HEK293 (cell line): Measurements from ENCODE around the gene AP2A1.

Experiments
- CTCF ChIA-PET: fragments of 350-600 bp; formaldehyde crosslinking; extraction: SDS; loops from one replicate; lab custom pipeline; 2021; ENCODE audit warnings: antibody characterized with exemption; lab: Yijun Ruan, JAX
- POLR2A ChIA-PET: fragments of 300-600 bp; formaldehyde crosslinking; extraction: SDS; loops from one replicate; lab custom pipeline; 2020; ENCODE audit warnings: antibody characterized with exemption, inconsistent platforms; lab: Yijun Ruan, JAX
- H3K27ac ChIP-seq: fragments of 200-500 bp; sonication (Bioruptor generic); 2 replicates; pipeline ENCODE4 v1.5.1; 2014; ENCODE audit warnings: low read depth, low read length, control low read depth, inconsistent platforms; ENCODE audit errors: extremely low read depth
- H3K36me3 ChIP-seq, 2 experiments: fragments of 200-500 bp in 1 of 2; sonication (Bioruptor generic) in 1 of 2; 1 replicate in 1 of 2; 2 replicates in 1 of 2; pipeline ENCODE4 v1.5.1; 2014 to 2017; ENCODE audit warnings: inconsistent platforms in 2 of 2, low read length in 2 of 2; ENCODE audit not compliant: control insufficient read depth in 2 of 2, insufficient read depth in 1 of 2
- H3K4me1 ChIP-seq: fragments of 200-500 bp; sonication (Bioruptor generic); 2 replicates; pipeline ENCODE4 v1.5.1; 2014; ENCODE audit warnings: mild to moderate bottlenecking, low read length, inconsistent platforms; ENCODE audit not compliant: control insufficient read depth, insufficient read depth
- H3K4me3 ChIP-seq: 2 replicates; pipeline ENCODE4 v1.5.1; 2011; ENCODE audit warnings: low read depth, mild to moderate bottlenecking, control low read depth, low read length, moderate library complexity
- H3K9me3 ChIP-seq: fragments of 200-500 bp; sonication (Bioruptor generic); 2 replicates; pipeline ENCODE4 v1.5.1; 2014; ENCODE audit warnings: low read depth, low read length, inconsistent platforms; ENCODE audit not compliant: control insufficient read depth, insufficient read depth
- GLIS2 ChIP-seq: fragments of 450-650 bp; formaldehyde crosslinking; IDR thresholded peaks from 2 replicates; pipeline ENCODE4 v1.5.1; 2016; ENCODE audit warnings: missing biosample characterization, missing genetic modification characterization
- HOXD13 ChIP-seq: sonication (generic); formaldehyde crosslinking; IDR thresholded peaks from 2 replicates; pipeline ENCODE4 v1.8.0; 2022; ENCODE audit warnings: missing genetic modification reagents, borderline replicate concordance
- OVOL3 ChIP-seq: fragments of 450-650 bp; formaldehyde crosslinking; IDR thresholded peaks from 2 replicates; pipeline ENCODE4 v1.5.1; 2016; ENCODE audit warnings: missing biosample characterization, missing genetic modification characterization
- RBAK ChIP-seq: fragments of 450-650 bp; formaldehyde crosslinking; IDR thresholded peaks from 2 replicates; pipeline ENCODE4 v1.5.1; 2016; ENCODE audit warnings: missing biosample characterization, missing genetic modification characterization
- ZBTB17 ChIP-seq: fragments of 450-650 bp; formaldehyde crosslinking; IDR thresholded peaks from 2 replicates; pipeline ENCODE4 v1.5.1; 2016; ENCODE audit warnings: missing biosample characterization, missing genetic modification characterization
- ZBTB7A ChIP-seq: fragments of 450-650 bp; formaldehyde crosslinking; IDR thresholded peaks from 2 replicates; pipeline ENCODE4 v1.5.1; 2016; ENCODE audit warnings: low read depth, missing biosample characterization, missing genetic modification characterization
- ZIC2 ChIP-seq: fragments of 450-650 bp; formaldehyde crosslinking; IDR thresholded peaks from 2 replicates; pipeline ENCODE4 v1.5.1; 2016; ENCODE audit warnings: missing biosample characterization, missing genetic modification characterization
- ZNF138 ChIP-seq: fragments of 450-650 bp; formaldehyde crosslinking; IDR thresholded peaks from 2 replicates; pipeline ENCODE4 v1.5.1; 2016; ENCODE audit warnings: missing biosample characterization, missing genetic modification characterization, borderline replicate concordance
- ZNF174 ChIP-seq: fragments of 450-650 bp; formaldehyde crosslinking; IDR thresholded peaks from 2 replicates; pipeline ENCODE4 v1.5.0; 2017; ENCODE audit warnings: missing biosample characterization, mild to moderate bottlenecking, missing genetic modification characterization
- ZNF221 ChIP-seq: fragments of 450-650 bp; formaldehyde crosslinking; IDR thresholded peaks from 2 replicates; pipeline ENCODE4 v1.5.1; 2017; ENCODE audit warnings: missing biosample characterization, missing genetic modification characterization, borderline replicate concordance
- ZNF23 ChIP-seq: fragments of 450-650 bp; formaldehyde crosslinking; IDR thresholded peaks from 2 replicates; pipeline ENCODE4 v1.5.1; 2016; ENCODE audit warnings: missing biosample characterization, missing genetic modification characterization, borderline replicate concordance
- ZNF248 ChIP-seq: fragments of 450-650 bp; formaldehyde crosslinking; IDR thresholded peaks from 2 replicates; pipeline ENCODE4 v1.5.1; 2017; ENCODE audit warnings: missing biosample characterization, missing genetic modification characterization
- ZNF37A ChIP-seq: fragments of 450-650 bp; IDR thresholded peaks from 2 replicates; pipeline ENCODE4 v1.5.1; 2018; ENCODE audit warnings: missing biosample characterization, missing genetic modification characterization
- ZNF426 ChIP-seq: fragments of 450-650 bp; formaldehyde crosslinking; IDR thresholded peaks from 2 replicates; pipeline ENCODE4 v1.5.1; 2017; ENCODE audit warnings: missing biosample characterization, missing genetic modification characterization, mild to moderate bottlenecking, inconsistent platforms, moderate library complexity
- ZNF529 ChIP-seq: fragments of 450-650 bp; formaldehyde crosslinking; IDR thresholded peaks from 2 replicates; pipeline ENCODE4 v1.5.1; 2017; ENCODE audit warnings: missing genetic modification characterization, missing biosample characterization; ENCODE audit not compliant: insufficient replicate concordance
- ZNF658 ChIP-seq: fragments of 450-650 bp; formaldehyde crosslinking; IDR thresholded peaks from 2 replicates; pipeline ENCODE4; 2016; ENCODE audit warnings: missing biosample characterization, missing genetic modification characterization
- ZNF830 ChIP-seq: fragments of 450-650 bp; IDR thresholded peaks from 2 replicates; pipeline ENCODE4 v1.5.0; 2018; ENCODE audit warnings: missing biosample characterization, missing genetic modification characterization, low read depth, mild to moderate bottlenecking, moderate library complexity
- ZSCAN23 ChIP-seq: fragments of 450-650 bp; formaldehyde crosslinking; IDR thresholded peaks from 2 replicates; pipeline ENCODE4 v1.5.1; 2016; ENCODE audit warnings: missing biosample characterization, missing genetic modification characterization
- TF ChIP-seq, protein P1 (sequence below): fragments of 450-650 bp; formaldehyde crosslinking; IDR thresholded peaks from 2 replicates; pipeline ENCODE4 v1.5.1; 2016; ENCODE audit warnings: missing biosample characterization, missing genetic modification characterization
- TF ChIP-seq, protein P2 (sequence below): fragments of 450-650 bp; formaldehyde crosslinking; IDR thresholded peaks from 2 replicates; pipeline ENCODE4 v1.5.1; 2016; ENCODE audit warnings: missing biosample characterization, missing genetic modification characterization
- TF ChIP-seq, protein P3 (sequence below): fragments of 450-650 bp; formaldehyde crosslinking; conservative IDR thresholded peaks from 2 replicates; pipeline ENCODE4 v1.5.1; 2016; ENCODE audit warnings: low read depth, missing biosample characterization, missing genetic modification characterization

The AP2A1 gene

DNA sequence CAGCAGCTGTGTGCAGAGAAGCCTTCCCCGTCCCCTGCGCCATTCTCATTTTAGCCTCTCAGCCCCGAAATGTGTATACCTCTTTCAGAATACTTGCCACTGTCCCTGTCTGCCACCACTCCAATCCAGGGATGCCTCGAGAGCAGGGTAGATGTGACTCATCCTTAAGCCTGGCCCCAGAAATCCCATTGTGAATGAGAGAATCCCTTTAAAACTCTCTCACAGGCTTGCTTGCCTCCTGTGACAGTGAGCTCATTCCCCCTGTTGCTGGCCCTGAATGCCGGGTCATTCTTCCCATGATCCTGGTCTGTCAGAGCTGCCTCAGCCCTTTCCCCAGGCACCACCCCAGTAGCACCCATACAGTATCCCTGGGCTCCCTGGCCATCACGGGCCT lies 9.6 kb downstream of the AP2A1 start:
- Histone ChIP-seq H3K36me3 (peaks cover 9 to 14% of the 10 kb centered on the region in 2 experiments; a peak in 2 of 3 replicates), H3K9me3 (no peaks in the 10 kb centered on the region), H3K27ac (no peak overlapping the region), H3K4me3 (no peak overlapping the region), H3K4me1 (no peaks in the 10 kb centered on the region)
- ChIA-PET CTCF (interaction anchor here (0.5 to 0.7 kb wide), 2 partner anchors 10 to 230 kb away, joined by 3 read pairs; no protein-coding TSS in a partner anchor), POLR2A (interaction anchor here (1.2 kb wide), 1 partner anchor 10 kb away, joined by 3 read pairs; the partner anchor contains the start of gene AP2A1)
- no peak for TF ChIP-seq ZNF658 (tag by site-specific recombination)
- TF ChIP-seq RBAK (tag by site-specific recombination), result no peak
- TF ChIP-seq ZNF37A (tag by site-specific recombination), result no peak
- TF ChIP-seq, protein P1, sequence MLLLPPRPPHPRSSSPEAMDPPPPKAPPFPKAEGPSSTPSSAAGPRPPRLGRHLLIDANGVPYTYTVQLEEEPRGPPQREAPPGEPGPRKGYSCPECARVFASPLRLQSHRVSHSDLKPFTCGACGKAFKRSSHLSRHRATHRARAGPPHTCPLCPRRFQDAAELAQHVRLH (tag by site-specific recombination), result no peak
- TF ChIP-seq ZIC2 (tag by site-specific recombination), result no peak
- no peak for TF ChIP-seq ZNF426 (tag by site-specific recombination)
- TF ChIP-seq ZNF830, result no peak

DNA sequence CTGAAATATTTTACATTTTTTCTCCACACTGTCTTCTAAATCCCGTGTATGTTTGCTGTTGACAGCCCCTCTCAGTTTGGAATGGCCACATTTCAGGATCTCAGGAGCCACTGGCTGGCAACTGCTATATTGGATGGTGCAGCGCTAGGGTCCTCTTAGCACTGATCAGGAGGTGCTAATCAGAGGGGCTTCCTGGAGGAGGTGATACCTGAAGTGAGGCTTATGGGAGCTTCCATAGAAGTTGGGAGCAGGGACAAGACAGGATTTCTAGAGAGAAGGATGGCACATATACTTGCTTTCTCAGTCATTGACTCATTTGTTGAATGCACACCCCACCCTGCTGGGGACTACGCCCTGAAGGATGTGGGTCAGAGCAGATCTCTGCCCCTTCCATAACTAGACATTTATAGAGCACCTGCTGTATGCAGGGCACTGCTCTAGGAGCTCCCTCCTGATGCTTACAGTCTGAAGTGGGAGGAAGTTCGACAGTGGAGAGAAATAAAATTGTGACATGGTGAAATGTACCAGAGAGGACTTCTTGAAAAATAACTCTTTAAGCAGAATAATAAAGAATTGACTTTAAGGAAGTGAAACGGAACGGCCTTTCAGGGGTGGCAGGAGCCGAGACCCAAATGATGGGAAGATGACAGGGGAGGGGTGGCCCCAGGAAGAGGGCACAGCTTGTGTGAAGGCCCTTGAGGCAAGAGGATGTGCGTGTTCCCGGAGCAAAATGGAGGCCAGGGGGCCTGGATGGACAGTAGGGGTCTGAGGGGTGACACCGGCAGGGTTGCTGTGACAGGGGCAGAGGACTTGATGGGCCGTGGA lies 13.1 kb downstream of the AP2A1 start:
- Histone ChIP-seq H3K4me3 (no peak overlapping the region), H3K9me3 (no peaks in the 10 kb centered on the region), H3K4me1 (no peaks in the 10 kb centered on the region)
- no peak for TF ChIP-seq ZSCAN23 (tag by site-specific recombination)
- TF ChIP-seq, protein P2, sequence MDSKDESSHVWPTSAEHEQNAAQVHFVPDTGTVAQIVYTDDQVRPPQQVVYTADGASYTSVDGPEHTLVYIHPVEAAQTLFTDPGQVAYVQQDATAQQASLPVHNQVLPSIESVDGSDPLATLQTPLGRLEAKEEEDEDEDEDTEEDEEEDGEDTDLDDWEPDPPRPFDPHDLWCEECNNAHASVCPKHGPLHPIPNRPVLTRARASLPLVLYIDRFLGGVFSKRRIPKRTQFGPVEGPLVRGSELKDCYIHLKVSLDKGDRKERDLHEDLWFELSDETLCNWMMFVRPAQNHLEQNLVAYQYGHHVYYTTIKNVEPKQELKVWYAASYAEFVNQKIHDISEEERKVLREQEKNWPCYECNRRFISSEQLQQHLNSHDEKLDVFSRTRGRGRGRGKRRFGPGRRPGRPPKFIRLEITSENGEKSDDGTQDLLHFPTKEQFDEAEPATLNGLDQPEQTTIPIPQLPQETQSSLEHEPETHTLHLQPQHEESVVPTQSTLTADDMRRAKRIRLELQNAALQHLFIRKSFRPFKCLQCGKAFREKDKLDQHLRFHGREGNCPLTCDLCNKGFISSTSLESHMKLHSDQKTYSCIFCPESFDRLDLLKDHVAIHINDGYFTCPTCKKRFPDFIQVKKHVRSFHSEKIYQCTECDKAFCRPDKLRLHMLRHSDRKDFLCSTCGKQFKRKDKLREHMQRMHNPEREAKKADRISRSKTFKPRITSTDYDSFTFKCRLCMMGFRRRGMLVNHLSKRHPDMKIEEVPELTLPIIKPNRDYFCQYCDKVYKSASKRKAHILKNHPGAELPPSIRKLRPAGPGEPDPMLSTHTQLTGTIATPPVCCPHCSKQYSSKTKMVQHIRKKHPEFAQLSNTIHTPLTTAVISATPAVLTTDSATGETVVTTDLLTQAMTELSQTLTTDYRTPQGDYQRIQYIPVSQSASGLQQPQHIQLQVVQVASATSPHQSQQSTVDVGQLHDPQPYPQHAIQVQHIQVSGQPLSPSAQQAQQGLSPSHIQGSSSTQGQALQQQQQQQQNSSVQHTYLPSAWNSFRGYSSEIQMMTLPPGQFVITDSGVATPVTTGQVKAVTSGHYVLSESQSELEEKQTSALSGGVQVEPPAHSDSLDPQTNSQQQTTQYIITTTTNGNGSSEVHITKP (tag by site-specific recombination), result no peak
- no peak for TF ChIP-seq ZNF138 (tag by site-specific recombination)
- no peak for TF ChIP-seq ZNF174 (tag by site-specific recombination)
- no peak for TF ChIP-seq HOXD13 (CRISPR knock-in tag)
- TF ChIP-seq ZBTB7A, result no peak
- TF ChIP-seq, protein P3, sequence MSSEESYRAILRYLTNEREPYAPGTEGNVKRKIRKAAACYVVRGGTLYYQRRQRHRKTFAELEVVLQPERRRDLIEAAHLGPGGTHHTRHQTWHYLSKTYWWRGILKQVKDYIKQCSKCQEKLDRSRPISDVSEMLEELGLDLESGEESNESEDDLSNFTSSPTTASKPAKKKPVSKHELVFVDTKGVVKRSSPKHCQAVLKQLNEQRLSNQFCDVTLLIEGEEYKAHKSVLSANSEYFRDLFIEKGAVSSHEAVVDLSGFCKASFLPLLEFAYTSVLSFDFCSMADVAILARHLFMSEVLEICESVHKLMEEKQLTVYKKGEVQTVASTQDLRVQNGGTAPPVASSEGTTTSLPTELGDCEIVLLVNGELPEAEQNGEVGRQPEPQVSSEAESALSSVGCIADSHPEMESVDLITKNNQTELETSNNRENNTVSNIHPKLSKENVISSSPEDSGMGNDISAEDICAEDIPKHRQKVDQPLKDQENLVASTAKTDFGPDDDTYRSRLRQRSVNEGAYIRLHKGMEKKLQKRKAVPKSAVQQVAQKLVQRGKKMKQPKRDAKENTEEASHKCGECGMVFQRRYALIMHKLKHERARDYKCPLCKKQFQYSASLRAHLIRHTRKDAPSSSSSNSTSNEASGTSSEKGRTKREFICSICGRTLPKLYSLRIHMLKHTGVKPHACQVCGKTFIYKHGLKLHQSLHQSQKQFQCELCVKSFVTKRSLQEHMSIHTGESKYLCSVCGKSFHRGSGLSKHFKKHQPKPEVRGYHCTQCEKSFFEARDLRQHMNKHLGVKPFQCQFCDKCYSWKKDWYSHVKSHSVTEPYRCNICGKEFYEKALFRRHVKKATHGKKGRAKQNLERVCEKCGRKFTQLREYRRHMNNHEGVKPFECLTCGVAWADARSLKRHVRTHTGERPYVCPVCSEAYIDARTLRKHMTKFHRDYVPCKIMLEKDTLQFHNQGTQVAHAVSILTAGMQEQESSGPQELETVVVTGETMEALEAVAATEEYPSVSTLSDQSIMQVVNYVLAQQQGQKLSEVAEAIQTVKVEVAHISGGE (tag by site-specific recombination), result no peak
- no peak for TF ChIP-seq ZNF830
- no peak for TF ChIP-seq ZNF529 (tag by site-specific recombination)
- no peak for TF ChIP-seq OVOL3 (tag by site-specific recombination)
- no peak for TF ChIP-seq ZNF221 (tag by site-specific recombination)
- TF ChIP-seq GLIS2 (tag by site-specific recombination), result no peak
- TF ChIP-seq ZNF248 (tag by site-specific recombination), result no peak
- no peak for TF ChIP-seq ZNF658 (tag by site-specific recombination)
- TF ChIP-seq ZBTB17, result no peak
- no peak for TF ChIP-seq ZNF23
- TF ChIP-seq, all 188 proteins: peak for 0
- POLR2A ChIA-PET, result interaction anchor here (0.5 kb wide), 1 partner anchor 234 kb away, joined by 6 read pairs; no protein-coding TSS in a partner anchor
- CTCF ChIA-PET, result interaction anchor here (0.7 to 1.0 kb wide), 2 partner anchors 8 to 22 kb away, joined by 3 to 5 read pairs; no protein-coding TSS in a partner anchor
- Histone ChIP-seq H3K27ac (no peak overlapping the region), H3K36me3 (peaks cover 21 to 35% of the 10 kb centered on the region in 2 experiments; a peak in 2 of 3 replicates)
